Mesendoderm (in vitro differentiated cells): ENCODE results near the gene SNTG2.

Experiments
- DNase-seq: peaks from one replicate; pipeline ENCODE4 v3.0.0; 2013
- H2AK5ac ChIP-seq: 2 replicates; pipeline ENCODE4 v1.6.1; 2013; ENCODE audit warnings: low read length, inconsistent platforms
- H2BK120ac ChIP-seq: 2 replicates; pipeline ENCODE4 v1.6.1; 2013; ENCODE audit warnings: low read depth, mild to moderate bottlenecking, low read length, moderate library complexity, mixed read lengths
- H2BK15ac ChIP-seq: replicated peaks from 2 replicates; pipeline ENCODE4 v1.6.1; 2013; ENCODE audit warnings: low read depth, mild to moderate bottlenecking, moderate library complexity
- H2BK5ac ChIP-seq: 2 replicates; pipeline ENCODE4 v1.6.1; 2013; ENCODE audit warnings: low read length, inconsistent platforms
- H3K18ac ChIP-seq: 2 replicates; pipeline ENCODE4 v1.6.1; 2013; ENCODE audit warnings: mild to moderate bottlenecking, low read length, mixed read lengths
- H3K23ac ChIP-seq: one replicate; pipeline ENCODE4 v1.6.1; 2013; ENCODE audit warnings: low read length
- H3K27ac ChIP-seq: 2 replicates; pipeline ENCODE4 v1.5.1; 2013; ENCODE audit warnings: low read depth, mild to moderate bottlenecking, inconsistent platforms, low read length, moderate library complexity
- H3K27me3 ChIP-seq: 2 replicates; pipeline ENCODE4 v1.6.1; 2013; ENCODE audit warnings: low read length, control low read depth, mild to moderate bottlenecking, inconsistent platforms; ENCODE audit not compliant: insufficient read depth, poor library complexity
- H3K36me3 ChIP-seq: 2 replicates; pipeline ENCODE4 v1.6.1; 2013; ENCODE audit warnings: low read length, inconsistent platforms; ENCODE audit not compliant: control insufficient read depth, insufficient read depth
- H3K4ac ChIP-seq: one replicate; pipeline ENCODE4 v1.6.1; 2013; ENCODE audit warnings: low read depth, mild to moderate bottlenecking, low read length, moderate library complexity
- H3K4me1 ChIP-seq: 2 replicates; pipeline ENCODE4 v1.6.1; 2013; ENCODE audit warnings: low read depth, low read length, inconsistent platforms; ENCODE audit not compliant: control insufficient read depth
- H3K4me2 ChIP-seq: 2 replicates; pipeline ENCODE4 v1.6.1; 2013; ENCODE audit warnings: low read length
- H3K4me3 ChIP-seq: 2 replicates; pipeline ENCODE4 v1.5.1; 2013; ENCODE audit warnings: mild to moderate bottlenecking, low read length
- H3K56ac ChIP-seq: one replicate; pipeline ENCODE4 v1.6.1; 2013; ENCODE audit warnings: low read length
- H3K79me1 ChIP-seq: 2 replicates; pipeline ENCODE4 v1.6.1; 2013; ENCODE audit warnings: low read length, inconsistent platforms
- H3K79me2 ChIP-seq: 2 replicates; pipeline ENCODE4 v1.6.1; 2013; ENCODE audit warnings: mild to moderate bottlenecking, low read length; ENCODE audit not compliant: control insufficient read depth, insufficient read depth
- H3K9ac ChIP-seq: 2 replicates; pipeline ENCODE4 v1.6.1; 2013; ENCODE audit warnings: low read length, inconsistent platforms
- H4K5ac ChIP-seq: one replicate; pipeline ENCODE4 v1.6.1; 2013; ENCODE audit warnings: low read length
- H4K8ac ChIP-seq: one replicate; pipeline ENCODE4 v1.6.1; 2013; ENCODE audit warnings: low read depth, mild to moderate bottlenecking, control low read depth, low read length, moderate library complexity
- WGBS: extraction: QIAGEN DNeasy Blood & Tissue Kit; methylation state at CpG from one replicate; pipeline ENCODE4 v1.1.7; 2013; ENCODE audit warnings: low lambda C conversion rate, missing lambda C conversion rate; ENCODE audit not compliant: insufficient coverage; ENCODE audit errors: extremely low coverage; 5-methylcytosine and 5-hydroxymethylcytosine counted together

Gene SNTG2

GRCh38 chr2:1230155-1230893 is 279.7 kb downstream of the SNTG2 start:
- H3K79me1 ChIP-seq = no peaks in the 10 kb centered on the region
- H3K79me2 ChIP-seq = no peaks in the 10 kb centered on the region
- H3K56ac ChIP-seq = no peak overlapping the region
- no peak overlapping the region for H2BK5ac ChIP-seq
- no peaks in the 10 kb centered on the region for H3K4me1 ChIP-seq
- H3K18ac ChIP-seq = no peak overlapping the region
- H4K5ac ChIP-seq = no peak overlapping the region
- no peak overlapping the region for H4K8ac ChIP-seq
- H2BK120ac ChIP-seq = no peak overlapping the region
- no peak for DNase-seq
- no peaks in the 10 kb centered on the region for H3K27me3 ChIP-seq
- no peak overlapping the region for H3K4me3 ChIP-seq
- H3K27ac ChIP-seq = no peak overlapping the region
- no CpG with 5 or more reads among the region's 19 CpGs for WGBS
- H3K4ac ChIP-seq = no peak overlapping the region
- H3K23ac ChIP-seq = no peak overlapping the region
- no peak overlapping the region for H3K4me2 ChIP-seq
- H3K36me3 ChIP-seq = no peaks in the 10 kb centered on the region
- no peak overlapping the region for H2AK5ac ChIP-seq
- H3K9ac ChIP-seq = no peak overlapping the region
- no peak overlapping the region for H2BK15ac ChIP-seq

GRCh38 chr2:1231466-1232063 is 280.9 kb downstream of the SNTG2 start:
- H3K4me1 ChIP-seq = no peaks in the 10 kb centered on the region
- WGBS = no CpG with 5 or more reads among the region's 11 CpGs

DNA sequence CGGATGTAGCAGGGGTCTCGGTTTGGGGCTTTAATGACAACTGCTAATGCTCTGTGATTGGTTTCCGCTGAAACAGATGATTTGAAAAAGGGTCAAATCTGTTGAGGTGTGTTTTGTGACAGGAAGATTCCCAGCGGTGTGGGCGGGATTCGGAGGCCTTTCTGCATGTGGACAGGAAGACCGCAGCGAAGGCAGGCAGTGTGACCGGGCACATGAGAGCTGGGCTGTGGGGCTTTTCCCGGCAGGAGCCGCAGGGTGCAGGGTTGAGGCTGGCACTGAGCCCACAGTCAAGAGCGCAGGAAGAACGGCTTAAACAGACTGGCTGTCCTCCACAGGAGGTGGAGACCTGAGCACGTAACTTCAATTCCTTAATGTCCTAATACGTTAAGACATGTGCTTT is 282.6 kb downstream of the SNTG2 start:
- no peak overlapping the region for H3K4me3 ChIP-seq
- H3K4ac ChIP-seq = no peak overlapping the region
- no peaks in the 10 kb centered on the region for H3K4me1 ChIP-seq
- H3K79me1 ChIP-seq = no peaks in the 10 kb centered on the region
- no peak for DNase-seq
- H3K56ac ChIP-seq = no peak overlapping the region
- H3K9ac ChIP-seq = no peak overlapping the region
- H3K27me3 ChIP-seq = no peaks in the 10 kb centered on the region
- no CpG with 5 or more reads among the region's 15 CpGs for WGBS
- H2BK15ac ChIP-seq = no peak overlapping the region
- no peak overlapping the region for H3K23ac ChIP-seq
- H4K5ac ChIP-seq = no peak overlapping the region
- no peak overlapping the region for H4K8ac ChIP-seq
- no peak overlapping the region for H3K18ac ChIP-seq
- no peak overlapping the region for H2BK120ac ChIP-seq
- H3K36me3 ChIP-seq = no peaks in the 10 kb centered on the region
- no peak overlapping the region for H3K4me2 ChIP-seq
- H2AK5ac ChIP-seq = no peak overlapping the region
- no peaks in the 10 kb centered on the region for H3K79me2 ChIP-seq
- no peak overlapping the region for H3K27ac ChIP-seq
- no peak overlapping the region for H2BK5ac ChIP-seq

More at GRCh38 chr2:1231466-1232063, 280.9 kb downstream of the SNTG2 start:
- Histone ChIP-seq H3K4me3 (no peak overlapping the region), H3K56ac (no peak overlapping the region), H3K9ac (no peak overlapping the region), H4K8ac (no peak overlapping the region), H2BK15ac (no peak overlapping the region), H3K23ac (no peak overlapping the region), H2AK5ac (no peak overlapping the region), H3K79me2 (no peaks in the 10 kb centered on the region), H3K27me3 (no peaks in the 10 kb centered on the region), H2BK120ac (no peak overlapping the region), H2BK5ac (no peak overlapping the region), H3K18ac (no peak overlapping the region), H4K5ac (no peak overlapping the region), H3K36me3 (no peaks in the 10 kb centered on the region), H3K4ac (no peak overlapping the region), H3K4me2 (no peak overlapping the region), H3K27ac (no peak overlapping the region), H3K79me1 (no peaks in the 10 kb centered on the region)
- no peak for DNase-seq

DNA sequence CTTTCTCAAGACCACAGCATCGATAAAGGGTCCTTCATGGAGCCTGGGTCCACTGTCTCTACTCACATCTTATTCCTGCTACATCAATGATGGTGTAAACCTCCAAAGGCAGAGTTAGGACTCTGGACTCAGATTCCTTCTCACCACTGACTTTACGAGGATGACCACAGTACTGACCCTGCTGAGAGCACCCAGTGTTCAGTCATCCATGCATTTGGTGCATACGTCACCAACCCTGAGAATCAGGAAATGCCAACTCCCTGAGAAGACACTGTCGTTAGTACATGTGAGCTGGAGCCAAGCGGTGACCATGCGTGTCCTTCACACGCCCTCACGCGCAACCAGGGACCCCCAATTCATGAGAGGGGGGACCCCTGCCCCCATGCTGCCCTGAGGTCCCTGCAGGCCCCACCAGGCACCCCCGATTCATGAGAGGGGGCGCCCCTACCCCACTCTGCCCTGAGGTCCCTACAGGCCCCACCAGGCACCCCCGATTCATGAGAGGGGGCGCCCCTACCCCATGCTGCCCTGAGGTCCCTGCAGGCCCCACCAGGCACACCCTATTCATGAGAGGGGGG is 284.2 kb downstream of the SNTG2 start:
- DNase-seq = no peak
- H3K79me2 ChIP-seq = no peaks in the 10 kb centered on the region
- no peak overlapping the region for H3K56ac ChIP-seq
- H3K18ac ChIP-seq = no peak overlapping the region
- H4K5ac ChIP-seq = no peak overlapping the region
- H2BK5ac ChIP-seq = no peak overlapping the region
- H3K4me1 ChIP-seq = no peaks in the 10 kb centered on the region
- H3K4me3 ChIP-seq = no peak overlapping the region
- WGBS = no CpG with 5 or more reads among the region's 13 CpGs
- no peaks in the 10 kb centered on the region for H3K27me3 ChIP-seq
- no peak overlapping the region for H4K8ac ChIP-seq
- H3K23ac ChIP-seq = no peak overlapping the region
- no peak overlapping the region for H3K9ac ChIP-seq
- no peak overlapping the region for H3K27ac ChIP-seq
- H3K4ac ChIP-seq = no peak overlapping the region
- H2BK15ac ChIP-seq = no peak overlapping the region
- no peak overlapping the region for H2BK120ac ChIP-seq
- H3K36me3 ChIP-seq = no peaks in the 10 kb centered on the region
- H2AK5ac ChIP-seq = no peak overlapping the region
- no peak overlapping the region for H3K4me2 ChIP-seq
- no peaks in the 10 kb centered on the region for H3K79me1 ChIP-seq

DNA sequence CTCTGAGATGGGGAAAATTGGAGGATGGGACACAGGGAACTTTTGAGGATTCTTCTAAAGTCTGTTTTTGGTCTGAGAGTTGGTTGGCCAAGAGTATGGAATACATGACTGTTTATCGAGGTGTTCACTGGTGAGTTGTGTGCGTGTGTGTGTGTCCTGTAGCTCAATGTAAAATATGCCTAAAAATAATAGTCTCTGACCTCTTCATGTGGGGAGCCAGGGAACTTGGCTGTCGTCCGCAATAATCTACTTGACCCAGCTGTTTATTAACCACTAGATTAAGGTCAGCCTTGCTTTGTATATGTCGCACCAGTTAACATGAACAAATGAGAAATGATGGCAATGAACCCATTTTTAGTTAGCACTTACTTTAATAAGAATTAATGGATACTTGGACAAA is 285.2 kb downstream of the SNTG2 start:
- Histone ChIP-seq H3K4me3 (no peak overlapping the region), H3K18ac (no peak overlapping the region), H2BK5ac (no peak overlapping the region), H4K5ac (no peak overlapping the region), H3K23ac (no peak overlapping the region), H2BK120ac (no peak overlapping the region), H3K4me1 (no peaks in the 10 kb centered on the region), H3K36me3 (no peaks in the 10 kb centered on the region), H3K27me3 (no peaks in the 10 kb centered on the region), H2BK15ac (no peak overlapping the region), H3K9ac (no peak overlapping the region), H3K79me1 (no peaks in the 10 kb centered on the region), H3K4me2 (no peak overlapping the region), H3K4ac (no peak overlapping the region), H4K8ac (no peak overlapping the region), H3K56ac (no peak overlapping the region), H3K79me2 (no peaks in the 10 kb centered on the region), H2AK5ac (no peak overlapping the region), H3K27ac (no peak overlapping the region)
- WGBS = no CpG with 5 or more reads among the region's 5 CpGs
- no peak for DNase-seq
